Colonic mucosa (tissue), 4 donors: ENCODE measurements around the gene CPXM1. TPM values are rescaled to one million over a fixed set of nuclear protein-coding genes. Genes with fewer than 3 reads are reported as not detected.

ENCODE experiments used
- DNase-seq: peaks from one replicate; pipeline ENCODE4 v3.0.0-alpha.2; 2020
- H3K27ac ChIP-seq: fragments of 200-600 bp; one replicate; pipeline ENCODE4 v1.8.0; 2021
- H3K27me3 ChIP-seq: fragments of 200-600 bp; one replicate; pipeline ENCODE4 v1.8.0; 2021
- H3K36me3 ChIP-seq: fragments of 200-600 bp; one replicate; pipeline ENCODE4 v1.8.0; 2021
- H3K4me1 ChIP-seq: fragments of 200-600 bp; one replicate; pipeline ENCODE4 v1.8.0; 2021; ENCODE audit warnings: mild to moderate bottlenecking
- H3K4me3 ChIP-seq: fragments of 200-600 bp; one replicate; pipeline ENCODE4 v1.8.0; 2021
- H3K9ac ChIP-seq, 2 donors: one replicate each; pipeline ENCODE4 v1.7.0; 2013; ENCODE audit warnings: control low read depth in 2 of 2, low read depth in 2 of 2, low read length in 2 of 2
- H3K9me3 ChIP-seq: fragments of 200-600 bp; one replicate; pipeline ENCODE4 v1.8.0; 2021
- CTCF ChIP-seq: fragments of 200-600 bp; IDR thresholded peaks from one replicate; pipeline ENCODE4 v1.8.0; 2022; ENCODE audit warnings: antibody characterized with exemption, mild to moderate bottlenecking
- intact Hi-C: fragments of 100-400 bp; cut with DNase I; formaldehyde crosslinking; loops from one replicate; pipeline ENCODE4 v1.14.1; 2022
- total RNA-seq, 2 donors: library from RNA; stranded (reverse); fragmentation: NEBNext Ultra II Directional in 1 of 2; extraction: Animal tissue kit (Norgen Biotek cat#: 25700) in 1 of 2; gene quantifications; one replicate each; pipeline ENCODE4 v1.2.1, GENCODE V29; 2021
- donor health status: healthy.
- donor health status: DM: no; HTN: no; CAD: no.
- donor health status: DM: no; HTN: no; CAD: no.

The CPXM1 gene
- total RNA-seq, 2 donors from 2014 or later: 0.98 to 1.1 TPM

- no peak for TF ChIP-seq CTCF
- H3K4me3 ChIP-seq: no peak overlapping the region
- no peaks in the 10 kb centered on the region for H3K9me3 ChIP-seq
- intact Hi-C loops: no loop called here
- no peak overlapping the region for H3K9ac ChIP-seq
- H3K36me3 ChIP-seq: no peaks in the 10 kb centered on the region
- DNase-seq: no peak
- no peak overlapping the region for H3K27ac ChIP-seq
- no peaks in the 10 kb centered on the region for H3K27me3 ChIP-seq
- H3K4me1 ChIP-seq: no peaks in the 10 kb centered on the region
These were observed 32.4 kb downstream of the CPXM1 start for GRCh38 chr20:2767768-2768631.

DNA sequence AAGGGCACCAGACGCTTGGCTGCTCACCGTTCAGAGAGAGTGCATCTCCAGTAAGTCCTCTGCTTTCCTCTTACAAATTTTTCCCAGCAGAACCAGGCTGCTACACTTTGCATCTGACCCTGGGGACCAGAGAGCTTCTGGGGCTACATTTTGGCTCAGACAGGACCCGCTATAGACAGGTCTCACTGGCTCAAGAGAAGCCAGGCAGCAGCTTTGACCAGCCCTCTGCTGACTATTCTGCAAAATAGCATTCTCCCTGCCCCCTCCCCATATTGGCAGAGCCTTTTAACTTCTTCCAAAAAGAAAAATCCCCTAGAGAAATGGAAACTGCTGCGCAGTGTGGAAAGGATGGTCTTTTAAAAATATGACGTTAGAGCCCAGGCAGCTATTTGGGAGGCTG, 37.2 kb downstream of the CPXM1 start:
- Histone ChIP-seq H3K4me3 (no peak overlapping the region), H3K4me1 (no peaks in the 10 kb centered on the region), H3K9me3 (no peaks in the 10 kb centered on the region), H3K9ac (no peak overlapping the region), H3K36me3 (no peaks in the 10 kb centered on the region), H3K27ac (no peak overlapping the region), H3K27me3 (no peaks in the 10 kb centered on the region)
- no peak for DNase-seq
- intact Hi-C loops: no loop called here
- TF ChIP-seq CTCF: no peak

DNA sequence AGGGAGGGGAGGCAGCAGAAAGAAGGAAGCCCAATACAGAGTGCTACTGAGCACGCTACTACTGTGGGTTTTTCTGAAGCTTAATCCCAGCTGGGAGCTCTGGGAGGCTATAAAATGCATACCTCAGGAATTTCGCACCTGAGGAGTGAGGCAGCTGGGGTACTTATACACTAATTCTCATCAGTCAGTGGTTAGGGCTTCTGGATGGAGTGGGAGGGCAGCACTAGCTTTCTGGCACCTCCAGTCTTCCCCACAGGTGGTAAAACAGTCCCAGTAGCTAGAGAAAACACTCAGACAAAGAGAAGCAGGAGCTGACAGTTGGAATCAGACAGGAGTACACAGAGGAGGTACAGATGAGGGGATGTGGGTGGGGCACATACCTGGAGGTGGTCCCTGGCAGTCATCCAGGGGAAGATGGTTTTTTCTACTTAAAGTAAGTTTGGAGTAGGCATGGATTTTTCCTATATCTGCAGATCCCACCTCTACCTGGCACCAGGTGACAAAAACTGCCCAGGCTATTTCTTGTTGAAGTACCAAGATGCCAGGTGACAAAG, 37.8 kb downstream of the CPXM1 start:
- H3K27me3 ChIP-seq: no peaks in the 10 kb centered on the region
- H3K27ac ChIP-seq: no peak overlapping the region
- intact Hi-C loops: no loop called here
- no peak overlapping the region for H3K9ac ChIP-seq
- H3K4me1 ChIP-seq: no peaks in the 10 kb centered on the region
- H3K36me3 ChIP-seq: no peaks in the 10 kb centered on the region
- no peaks in the 10 kb centered on the region for H3K9me3 ChIP-seq
- no peak overlapping the region for H3K4me3 ChIP-seq
- no peak for TF ChIP-seq CTCF
- no peak for DNase-seq

- intact Hi-C loops: no loop called here
- no peaks in the 10 kb centered on the region for H3K4me1 ChIP-seq
- no peak overlapping the region for H3K27ac ChIP-seq
- no peak overlapping the region for H3K4me3 ChIP-seq
- no peak for TF ChIP-seq CTCF
- no peak for DNase-seq
- H3K27me3 ChIP-seq: no peaks in the 10 kb centered on the region
- no peaks in the 10 kb centered on the region for H3K36me3 ChIP-seq
- no peak overlapping the region for H3K9ac ChIP-seq
- H3K9me3 ChIP-seq: no peaks in the 10 kb centered on the region
These were observed 38.5 kb downstream of the CPXM1 start for GRCh38 chr20:2761885-2762284.

DNA sequence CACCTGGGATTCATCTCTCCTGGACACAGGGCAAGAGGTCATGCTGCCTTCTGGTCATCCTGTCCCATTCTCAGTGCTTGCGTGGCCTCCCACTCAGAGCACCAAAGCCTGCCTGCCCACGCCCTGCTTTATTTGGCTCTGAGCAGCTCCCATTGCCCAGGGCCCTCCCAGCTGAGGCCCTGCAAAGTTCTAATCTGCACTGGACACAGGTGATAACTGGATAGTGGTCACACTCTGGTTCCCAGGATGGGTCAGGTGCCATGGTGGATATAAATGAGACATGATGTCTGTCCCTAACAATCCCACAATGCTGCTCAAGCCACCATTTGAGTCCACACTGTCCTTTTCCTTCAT, 39.5 kb downstream of the CPXM1 start:
- intact Hi-C loops: no loop called here
- Histone ChIP-seq H3K27me3 (no peaks in the 10 kb centered on the region), H3K9ac (no peak overlapping the region), H3K4me1 (no peaks in the 10 kb centered on the region), H3K4me3 (no peak overlapping the region), H3K36me3 (no peaks in the 10 kb centered on the region), H3K27ac (no peak overlapping the region), H3K9me3 (no peaks in the 10 kb centered on the region)
- no peak for TF ChIP-seq CTCF
- no peak for DNase-seq
